ENCODE data around the gene RFX7. TPM values are rescaled to one million over a fixed set of nuclear protein-coding genes. Genes with fewer than 3 reads are reported as not detected.

Gene RFX7
- total and polyA plus RNA-seq, 2 donors (not counting 1 experiment from before 2014, with no cell fraction given): 6.6 to 44.8 TPM

DNA sequence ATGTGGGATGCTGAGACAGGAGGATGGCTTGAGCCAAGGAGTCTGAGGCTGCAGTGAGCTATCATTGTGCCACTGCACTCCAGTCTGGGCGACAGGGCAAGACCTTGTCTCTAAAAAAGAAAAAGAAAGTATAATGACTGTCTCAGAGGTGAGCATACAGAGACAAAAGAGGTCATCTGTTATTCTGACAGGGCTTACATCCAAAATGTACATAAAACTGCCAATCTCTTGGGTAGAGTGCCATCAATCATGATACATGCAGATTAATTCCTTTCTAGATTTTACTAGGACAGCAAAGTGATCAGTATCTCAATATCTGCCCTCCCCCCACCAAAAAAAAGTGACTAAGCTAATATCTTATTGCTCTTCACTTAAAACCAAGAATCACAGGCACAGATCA lies 41.0 kb downstream of the RFX7 start:
- no peaks in the 10 kb centered on the region for H3K27me3 Mint-ChIP-seq
- intact Hi-C loops (cut with micrococcal nuclease): no loop called here
- H3K27ac Mint-ChIP-seq: no peak overlapping the region

DNA sequence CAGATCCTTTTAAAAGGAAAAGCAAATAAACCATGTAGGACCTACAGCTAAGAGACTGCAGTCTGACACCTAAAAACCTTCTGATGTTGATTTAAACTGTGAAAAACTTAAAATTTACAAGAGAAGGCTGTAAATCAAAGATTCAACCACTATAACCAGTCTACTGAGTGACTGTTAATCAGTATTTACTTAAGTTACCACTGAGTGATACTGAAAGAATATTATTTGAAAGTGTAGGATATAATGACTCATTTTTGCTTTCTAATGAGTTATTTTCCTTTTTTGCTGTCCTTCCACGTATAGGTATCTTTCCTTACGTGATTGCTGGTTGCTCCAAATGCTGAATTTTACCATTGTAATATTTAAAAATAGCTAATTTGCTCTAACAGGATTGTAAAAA lies 44.6 kb downstream of the RFX7 start:
- Histone ChIP-seq H4K20me1 (ENCODE audit: control insufficient read depth, insufficient read depth, low read length, poor library complexity, severe bottlenecking) (peaks cover 22% of the 10 kb centered on the region), H3K9me3 (ENCODE audit: control extremely low read depth in 1 of 3, control insufficient read depth in 2 of 3, insufficient read depth in 1 of 3, low read length in 2 of 3) (no peaks in the 10 kb centered on the region), H3K4me2 (replicated peaks; ENCODE audit: low read depth, low read length, poor library complexity, severe bottlenecking) (no peak overlapping the region), H3K4me3 (ENCODE audit: control extremely low read depth in 1 of 5, extremely low read depth in 1 of 5, insufficient read depth in 1 of 5, low read depth in 2 of 5, low read length in 4 of 5) (no peak overlapping the region), H3K36me3 (replicated peaks in 1 of 2; ENCODE audit: control extremely low read depth in 1 of 2, control insufficient read depth in 1 of 2, extremely low read depth in 1 of 2, insufficient read depth in 2 of 2, low read length in 1 of 2) (peaks cover 0 to 4% of the 10 kb centered on the region in 2 experiments), H3K4me1 (ENCODE audit: control insufficient read depth in 2 of 2, insufficient read depth in 2 of 2, low read length in 2 of 2) (peaks cover 7 to 8% of the 10 kb centered on the region in 2 donors), H3K27ac (ENCODE audit: low read length in 2 of 2) (no peak overlapping the region), H3K27me3 (replicated peaks in 1 of 4; ENCODE audit: control extremely low read depth in 1 of 4, control insufficient read depth in 3 of 4, insufficient read depth in 4 of 4, low read length in 3 of 4) (no peaks in the 10 kb centered on the region), H3K9ac (ENCODE audit: low read length) (no peak overlapping the region), H3K79me2 (ENCODE audit: control insufficient read depth, insufficient read depth, low read length) (peaks cover 95% of the 10 kb centered on the region), H2AFZ (ENCODE audit: insufficient read depth, low read depth, low read length, poor library complexity, severe bottlenecking) (no peak overlapping the region)
- intact Hi-C loops (cut with micrococcal nuclease): no loop called here
- no peak for ATAC-seq (ENCODE audit: low read depth)
- WGBS (ENCODE audit: insufficient coverage): no CpG with 5 or more reads among the region's 2 CpGs
- no peak overlapping the region for H3K27ac Mint-ChIP-seq
- ChIA-PET CTCF (interaction anchor here (2.2 kb wide), 1 partner anchor 47 kb away, joined by 7 read pairs; no protein-coding TSS in a partner anchor), POLR2A (interaction anchor here (0.7 kb wide), 1 partner anchor 34 kb away, joined by 3 read pairs; no protein-coding TSS in a partner anchor)
- no peaks in the 10 kb centered on the region for H3K9me3 Mint-ChIP-seq (ENCODE audit: insufficient read depth)
- no peak for DNase-seq
- peaks cover 30% of the 10 kb centered on the region for H3K4me1 Mint-ChIP-seq
- no peak overlapping the region for H3K4me3 Mint-ChIP-seq
- TF ChIP-seq EZH2 (IDR thresholded peaks at IDR 0.05; ENCODE audit: borderline replicate concordance, insufficient read depth, low read depth, low read length, poor library complexity, severe bottlenecking): no peak
- TF ChIP-seq, protein P1, sequence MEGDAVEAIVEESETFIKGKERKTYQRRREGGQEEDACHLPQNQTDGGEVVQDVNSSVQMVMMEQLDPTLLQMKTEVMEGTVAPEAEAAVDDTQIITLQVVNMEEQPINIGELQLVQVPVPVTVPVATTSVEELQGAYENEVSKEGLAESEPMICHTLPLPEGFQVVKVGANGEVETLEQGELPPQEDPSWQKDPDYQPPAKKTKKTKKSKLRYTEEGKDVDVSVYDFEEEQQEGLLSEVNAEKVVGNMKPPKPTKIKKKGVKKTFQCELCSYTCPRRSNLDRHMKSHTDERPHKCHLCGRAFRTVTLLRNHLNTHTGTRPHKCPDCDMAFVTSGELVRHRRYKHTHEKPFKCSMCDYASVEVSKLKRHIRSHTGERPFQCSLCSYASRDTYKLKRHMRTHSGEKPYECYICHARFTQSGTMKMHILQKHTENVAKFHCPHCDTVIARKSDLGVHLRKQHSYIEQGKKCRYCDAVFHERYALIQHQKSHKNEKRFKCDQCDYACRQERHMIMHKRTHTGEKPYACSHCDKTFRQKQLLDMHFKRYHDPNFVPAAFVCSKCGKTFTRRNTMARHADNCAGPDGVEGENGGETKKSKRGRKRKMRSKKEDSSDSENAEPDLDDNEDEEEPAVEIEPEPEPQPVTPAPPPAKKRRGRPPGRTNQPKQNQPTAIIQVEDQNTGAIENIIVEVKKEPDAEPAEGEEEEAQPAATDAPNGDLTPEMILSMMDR (IDR thresholded peaks at IDR 0.05): no peak
- no peaks in the 10 kb centered on the region for H3K27me3 Mint-ChIP-seq

More for the DNA sequence above, 41.0 kb downstream of the RFX7 start:
- H3K4me3 Mint-ChIP-seq: no peak overlapping the region
- peaks cover 34 to 39% of the 10 kb centered on the region in 2 donors for H3K4me1 ChIP-seq (ENCODE audit: control insufficient read depth in 2 of 2, insufficient read depth in 2 of 2, low read length in 2 of 2)
- H3K27me3 ChIP-seq (replicated peaks in 1 of 4; ENCODE audit: control extremely low read depth in 1 of 4, control insufficient read depth in 3 of 4, insufficient read depth in 4 of 4, low read length in 3 of 4): no peaks in the 10 kb centered on the region
- no peaks in the 10 kb centered on the region for H3K9me3 Mint-ChIP-seq (ENCODE audit: insufficient read depth)
- no peak overlapping the region for H2AFZ ChIP-seq (ENCODE audit: insufficient read depth, low read depth, low read length, poor library complexity, severe bottlenecking)
- peaks cover 0 to 4% of the 10 kb centered on the region in 2 experiments for H3K36me3 ChIP-seq (replicated peaks in 1 of 2; ENCODE audit: control extremely low read depth in 1 of 2, control insufficient read depth in 1 of 2, extremely low read depth in 1 of 2, insufficient read depth in 2 of 2, low read length in 1 of 2)
- DNase-seq: no peak
- no peak overlapping the region for H3K27ac ChIP-seq (ENCODE audit: low read length in 2 of 2)
- ChIA-PET CTCF (interaction anchor here (0.6 to 1.0 kb wide), 2 partner anchors 21 to 583 kb away, joined by 3 read pairs; no protein-coding TSS in a partner anchor), POLR2A (no interaction called here)
- H3K4me3 ChIP-seq (ENCODE audit: control extremely low read depth in 1 of 5, extremely low read depth in 1 of 5, insufficient read depth in 1 of 5, low read depth in 2 of 5, low read length in 4 of 5): no peak overlapping the region
- H3K4me1 Mint-ChIP-seq: peaks cover 60% of the 10 kb centered on the region
- no peak overlapping the region for H3K4me2 ChIP-seq (replicated peaks; ENCODE audit: low read depth, low read length, poor library complexity, severe bottlenecking)
- TF ChIP-seq EZH2 (IDR thresholded peaks at IDR 0.05; ENCODE audit: borderline replicate concordance, insufficient read depth, low read depth, low read length, poor library complexity, severe bottlenecking): no peak
- TF ChIP-seq, protein P1 (IDR thresholded peaks at IDR 0.05): no peak
- no peak overlapping the region for H3K9ac ChIP-seq (ENCODE audit: low read length)
- WGBS (ENCODE audit: insufficient coverage): no CpG with 5 or more reads among the region's 1 CpG
- peaks cover 82% of the 10 kb centered on the region for H3K79me2 ChIP-seq (ENCODE audit: control insufficient read depth, insufficient read depth, low read length)
- peaks cover 15% of the 10 kb centered on the region for H4K20me1 ChIP-seq (ENCODE audit: control insufficient read depth, insufficient read depth, low read length, poor library complexity, severe bottlenecking)
- no peaks in the 10 kb centered on the region for H3K9me3 ChIP-seq (ENCODE audit: control extremely low read depth in 1 of 3, control insufficient read depth in 2 of 3, insufficient read depth in 1 of 3, low read length in 2 of 3)
- ATAC-seq (ENCODE audit: low read depth): no peak
